ENCODE results near the gene ZNF526. TPM values are rescaled to one million over a fixed set of nuclear protein-coding genes. Genes with fewer than 3 reads are reported as not detected.

Gene ZNF526
- polyA plus RNA-seq, 3 donors, result 0.96 to 3.4 (median 1.3) TPM

DNA sequence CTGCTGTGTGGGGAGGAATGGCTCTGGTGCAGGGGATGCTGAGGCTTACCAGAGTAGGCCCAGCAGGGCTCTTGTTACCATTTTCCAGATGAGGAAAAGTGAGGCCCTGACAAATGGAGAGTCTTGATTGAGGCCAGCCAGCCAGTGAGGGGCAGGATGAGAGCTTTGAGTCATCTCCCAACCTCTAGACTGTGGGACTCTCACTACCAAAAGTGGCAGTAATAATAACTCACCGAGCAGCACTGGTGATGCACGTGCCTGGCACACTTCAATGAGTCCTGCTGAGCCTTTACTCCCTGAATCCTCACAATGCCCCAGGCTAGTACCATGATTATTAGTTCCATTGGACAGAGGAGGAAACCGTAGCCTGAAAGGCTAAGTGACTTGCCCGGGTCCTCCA lies 56.7 kb downstream of the ZNF526 start:
- peaks cover 41% of the 10 kb centered on the region for H3K4me1 Mint-ChIP-seq
- peaks cover 35 to 55% of the 10 kb centered on the region in 2 donors for H3K36me3 Mint-ChIP-seq
- peaks cover 29 to 58% of the 10 kb centered on the region in 2 donors for H3K4me1 ChIP-seq (ENCODE audit: control insufficient read depth in 1 of 2, insufficient read depth in 2 of 2, low read length in 2 of 2)
- intact Hi-C loops (cut with micrococcal nuclease), result no loop called here
- peak overlapping the region in 2 of 7 donors; percentile 20 to 54 for H3K27ac Mint-ChIP-seq
- no peaks in the 10 kb centered on the region for H3K27me3 ChIP-seq (ENCODE audit: control insufficient read depth in 2 of 2, insufficient read depth in 2 of 2, low read length in 2 of 2)
- H3K4me2 ChIP-seq (replicated peaks; ENCODE audit: extremely low read depth, low read length, poor library complexity, severe bottlenecking), result no peak overlapping the region
- H3K36me3 ChIP-seq (replicated peaks in 1 of 2; ENCODE audit: control insufficient read depth in 1 of 2, insufficient read depth in 2 of 2, low read length in 2 of 2), result peaks cover 39 to 58% of the 10 kb centered on the region in 2 donors
- H3K4me3 ChIP-seq (replicated peaks in 1 of 3; ENCODE audit: low read depth in 2 of 3, low read length in 3 of 3), result no peak overlapping the region
- no peak overlapping the region for H3K4me3 Mint-ChIP-seq
- WGBS (ENCODE audit: insufficient coverage), result 97% methylated on average over 2 of the region's 4 CpGs
- peaks cover 0 to 5% (median 2%) of the 10 kb centered on the region in 3 donors for H3K27me3 Mint-ChIP-seq (ENCODE audit: low read depth in 3 of 3)
- no peaks in the 10 kb centered on the region for H3K9me3 Mint-ChIP-seq
- H4K20me1 ChIP-seq (ENCODE audit: insufficient read depth, low read length), result peaks cover 72% of the 10 kb centered on the region
- TF ChIP-seq, protein P1, sequence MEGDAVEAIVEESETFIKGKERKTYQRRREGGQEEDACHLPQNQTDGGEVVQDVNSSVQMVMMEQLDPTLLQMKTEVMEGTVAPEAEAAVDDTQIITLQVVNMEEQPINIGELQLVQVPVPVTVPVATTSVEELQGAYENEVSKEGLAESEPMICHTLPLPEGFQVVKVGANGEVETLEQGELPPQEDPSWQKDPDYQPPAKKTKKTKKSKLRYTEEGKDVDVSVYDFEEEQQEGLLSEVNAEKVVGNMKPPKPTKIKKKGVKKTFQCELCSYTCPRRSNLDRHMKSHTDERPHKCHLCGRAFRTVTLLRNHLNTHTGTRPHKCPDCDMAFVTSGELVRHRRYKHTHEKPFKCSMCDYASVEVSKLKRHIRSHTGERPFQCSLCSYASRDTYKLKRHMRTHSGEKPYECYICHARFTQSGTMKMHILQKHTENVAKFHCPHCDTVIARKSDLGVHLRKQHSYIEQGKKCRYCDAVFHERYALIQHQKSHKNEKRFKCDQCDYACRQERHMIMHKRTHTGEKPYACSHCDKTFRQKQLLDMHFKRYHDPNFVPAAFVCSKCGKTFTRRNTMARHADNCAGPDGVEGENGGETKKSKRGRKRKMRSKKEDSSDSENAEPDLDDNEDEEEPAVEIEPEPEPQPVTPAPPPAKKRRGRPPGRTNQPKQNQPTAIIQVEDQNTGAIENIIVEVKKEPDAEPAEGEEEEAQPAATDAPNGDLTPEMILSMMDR (IDR thresholded peaks at IDR 0.05), result no peak
- H3K27ac ChIP-seq (ENCODE audit: low read depth in 1 of 2, low read length in 2 of 2), result no peak overlapping the region
- no peak overlapping the region for H2AFZ ChIP-seq (ENCODE audit: insufficient read depth, low read depth, low read length, poor library complexity, severe bottlenecking)
- no peak overlapping the region for H3K9ac ChIP-seq (ENCODE audit: insufficient read depth, low read length, poor library complexity, severe bottlenecking)
- no peak for DNase-seq
- peaks cover 86% of the 10 kb centered on the region for H3K79me2 ChIP-seq (ENCODE audit: insufficient read depth, low read length)
- H3K9me3 ChIP-seq (replicated peaks in 1 of 2; ENCODE audit: control insufficient read depth in 1 of 2, insufficient read depth in 1 of 2, low read length in 2 of 2), result no peaks in the 10 kb centered on the region

Other genes with a start within 250 kb of the ZNF526 start
- gene ATP1A3, start 226.1 kb upstream of the ZNF526 start, polyA plus RNA-seq, result under 1 TPM in 2 of 3 donors, not detected in 1; 0.07 to 0.10 TPM
- gene GRIK5, start 150.1 kb upstream of the ZNF526 start, polyA plus RNA-seq, result under 1 TPM in 2 of 3 donors, not detected in 1; 0.12 to 0.28 TPM
- gene ZNF574, start 144.1 kb upstream of the ZNF526 start, polyA plus RNA-seq, result 1 to 10 TPM; 3.3 to 9.6 (median 4.9) TPM
- 100 to 1,000 TPM in 1 of 3 donors, 10 to 100 TPM in 2; 20.0 to 147 (median 28.2) TPM for gene POU2F2, start 87.9 kb upstream of the ZNF526 start, polyA plus RNA-seq
- gene DEDD2, start 2.6 kb upstream of the ZNF526 start, polyA plus RNA-seq, result 100 to 1,000 TPM; 125 to 141 (median 133) TPM
- gene GSK3A, start 22.3 kb downstream of the ZNF526 start, polyA plus RNA-seq, result 10 to 100 TPM; 12.3 to 47.2 (median 14.9) TPM
- gene ERF, start 34.8 kb downstream of the ZNF526 start, polyA plus RNA-seq, result 10 to 100 TPM in 1 of 3 donors, 1 to 10 TPM in 2; 2.3 to 42.6 (median 3.4) TPM
- 10 to 100 TPM in 1 of 3 donors, under 1 TPM in 2; 0.62 to 42.2 (median 0.87) TPM for gene CIC, start 48.9 kb downstream of the ZNF526 start, polyA plus RNA-seq
- gene PRR19, start 81.8 kb downstream of the ZNF526 start, polyA plus RNA-seq, result under 1 TPM; 0.35 to 0.51 (median 0.38) TPM
- gene PAFAH1B3, start 82.3 kb downstream of the ZNF526 start, polyA plus RNA-seq, result 10 to 100 TPM; 15.3 to 18.7 (median 15.5) TPM
- gene TMEM145, start 93.0 kb downstream of the ZNF526 start, polyA plus RNA-seq, result not detected
- gene MEGF8, start 105.3 kb downstream of the ZNF526 start, polyA plus RNA-seq, result 1 to 10 TPM in 1 of 3 donors, under 1 TPM in 2; 0.15 to 2.7 (median 0.27) TPM
- 1 to 10 TPM in 2 of 3 donors, under 1 TPM in 1; 0.64 to 6.4 (median 3.4) TPM for gene CNFN, start 170.0 kb downstream of the ZNF526 start, polyA plus RNA-seq
- gene LIPE, start 207.1 kb downstream of the ZNF526 start, polyA plus RNA-seq, result under 1 TPM in 1 of 3 donors, not detected in 2; 0.31 TPM
- gene CXCL17, start 222.6 kb downstream of the ZNF526 start, polyA plus RNA-seq, result not detected